Measurements from ENCODE around the gene PLA2G4E.

The PLA2G4E gene

DNA sequence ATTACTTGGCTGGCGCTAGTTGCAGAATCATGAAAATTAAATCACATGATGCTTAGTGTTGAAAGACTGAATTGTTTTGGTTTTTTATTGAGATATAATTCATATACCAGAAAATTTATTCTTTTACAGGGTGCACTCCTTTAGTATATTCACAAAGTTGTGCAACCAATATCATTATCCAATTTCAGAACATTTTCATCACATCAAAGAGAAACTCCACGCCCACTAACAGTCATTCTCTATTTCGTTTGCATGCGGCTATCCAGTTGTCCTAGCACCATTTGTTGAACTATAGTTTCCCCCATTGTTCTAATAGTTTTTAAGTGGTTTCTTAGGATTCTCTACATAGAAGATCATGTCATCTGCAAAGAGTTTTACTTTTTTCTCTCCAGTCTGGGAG lies 52.1 kb downstream of the PLA2G4E start:
- DNase-seq (ENCODE audit: low read depth, low spot score): no peak
- in situ Hi-C loops (cut with HindIII; ENCODE audit: low sequenced_read_pairs): no loop called here
- no peak overlapping the region for H3K4me3 ChIP-seq (ENCODE audit: low read depth, low read length)
- TF ChIP-seq, protein P1, sequence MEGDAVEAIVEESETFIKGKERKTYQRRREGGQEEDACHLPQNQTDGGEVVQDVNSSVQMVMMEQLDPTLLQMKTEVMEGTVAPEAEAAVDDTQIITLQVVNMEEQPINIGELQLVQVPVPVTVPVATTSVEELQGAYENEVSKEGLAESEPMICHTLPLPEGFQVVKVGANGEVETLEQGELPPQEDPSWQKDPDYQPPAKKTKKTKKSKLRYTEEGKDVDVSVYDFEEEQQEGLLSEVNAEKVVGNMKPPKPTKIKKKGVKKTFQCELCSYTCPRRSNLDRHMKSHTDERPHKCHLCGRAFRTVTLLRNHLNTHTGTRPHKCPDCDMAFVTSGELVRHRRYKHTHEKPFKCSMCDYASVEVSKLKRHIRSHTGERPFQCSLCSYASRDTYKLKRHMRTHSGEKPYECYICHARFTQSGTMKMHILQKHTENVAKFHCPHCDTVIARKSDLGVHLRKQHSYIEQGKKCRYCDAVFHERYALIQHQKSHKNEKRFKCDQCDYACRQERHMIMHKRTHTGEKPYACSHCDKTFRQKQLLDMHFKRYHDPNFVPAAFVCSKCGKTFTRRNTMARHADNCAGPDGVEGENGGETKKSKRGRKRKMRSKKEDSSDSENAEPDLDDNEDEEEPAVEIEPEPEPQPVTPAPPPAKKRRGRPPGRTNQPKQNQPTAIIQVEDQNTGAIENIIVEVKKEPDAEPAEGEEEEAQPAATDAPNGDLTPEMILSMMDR (IDR thresholded peaks at IDR 0.05; ENCODE audit: low read depth, low read length): no peak

- TF ChIP-seq, protein P1 (IDR thresholded peaks at IDR 0.05; ENCODE audit: low read depth, low read length): no peak
- in situ Hi-C loops (cut with HindIII; ENCODE audit: low sequenced_read_pairs): no loop called here
- no peak overlapping the region for H3K4me3 ChIP-seq (ENCODE audit: low read depth, low read length)
- peak; percentile 31 for DNase-seq (ENCODE audit: low read depth, low spot score)
Observed at GRCh38 chr15:41967506-41968206, 53.2 kb downstream of the PLA2G4E start.

DNA sequence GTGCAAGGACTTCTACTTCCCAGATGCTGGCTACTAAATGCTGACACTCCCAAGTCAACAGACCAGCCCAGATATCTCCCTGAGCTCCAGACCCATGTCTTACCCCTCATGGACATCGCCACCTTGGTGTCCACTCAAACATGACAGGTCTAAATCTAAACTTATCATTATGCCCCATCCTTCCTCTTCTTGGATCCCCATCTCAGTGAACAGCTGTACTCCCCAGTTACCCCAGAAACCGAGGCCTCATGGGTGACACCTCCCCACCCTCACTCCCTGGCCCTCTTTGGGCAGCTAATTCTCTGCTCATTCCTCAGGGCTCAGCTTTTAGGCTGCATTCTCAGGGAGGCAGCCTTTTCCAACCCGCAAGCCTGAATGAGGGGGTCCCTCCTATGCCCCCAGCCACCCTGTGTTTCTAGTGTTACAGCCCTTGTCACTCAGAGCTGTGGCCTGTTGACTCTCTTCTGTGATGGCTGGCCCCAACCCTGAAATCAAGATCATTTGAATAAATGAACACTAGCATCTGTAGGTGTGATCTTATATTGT lies 53.8 kb downstream of the PLA2G4E start:
- in situ Hi-C loops (cut with HindIII; ENCODE audit: low sequenced_read_pairs): no loop called here
- no peak for DNase-seq (ENCODE audit: low read depth, low spot score)
- no peak overlapping the region for H3K4me3 ChIP-seq (ENCODE audit: low read depth, low read length)
- TF ChIP-seq, protein P1 (IDR thresholded peaks at IDR 0.05; ENCODE audit: low read depth, low read length): no peak

- in situ Hi-C loops (cut with HindIII; ENCODE audit: low sequenced_read_pairs): no loop called here
- H3K4me3 ChIP-seq (ENCODE audit: low read depth, low read length): no peak overlapping the region
- TF ChIP-seq, protein P1 (IDR thresholded peaks at IDR 0.05; ENCODE audit: low read depth, low read length): no peak
- DNase-seq (ENCODE audit: low read depth, low spot score): no peak
Observed at GRCh38 chr15:41966414-41966812, 54.4 kb downstream of the PLA2G4E start.

DNA sequence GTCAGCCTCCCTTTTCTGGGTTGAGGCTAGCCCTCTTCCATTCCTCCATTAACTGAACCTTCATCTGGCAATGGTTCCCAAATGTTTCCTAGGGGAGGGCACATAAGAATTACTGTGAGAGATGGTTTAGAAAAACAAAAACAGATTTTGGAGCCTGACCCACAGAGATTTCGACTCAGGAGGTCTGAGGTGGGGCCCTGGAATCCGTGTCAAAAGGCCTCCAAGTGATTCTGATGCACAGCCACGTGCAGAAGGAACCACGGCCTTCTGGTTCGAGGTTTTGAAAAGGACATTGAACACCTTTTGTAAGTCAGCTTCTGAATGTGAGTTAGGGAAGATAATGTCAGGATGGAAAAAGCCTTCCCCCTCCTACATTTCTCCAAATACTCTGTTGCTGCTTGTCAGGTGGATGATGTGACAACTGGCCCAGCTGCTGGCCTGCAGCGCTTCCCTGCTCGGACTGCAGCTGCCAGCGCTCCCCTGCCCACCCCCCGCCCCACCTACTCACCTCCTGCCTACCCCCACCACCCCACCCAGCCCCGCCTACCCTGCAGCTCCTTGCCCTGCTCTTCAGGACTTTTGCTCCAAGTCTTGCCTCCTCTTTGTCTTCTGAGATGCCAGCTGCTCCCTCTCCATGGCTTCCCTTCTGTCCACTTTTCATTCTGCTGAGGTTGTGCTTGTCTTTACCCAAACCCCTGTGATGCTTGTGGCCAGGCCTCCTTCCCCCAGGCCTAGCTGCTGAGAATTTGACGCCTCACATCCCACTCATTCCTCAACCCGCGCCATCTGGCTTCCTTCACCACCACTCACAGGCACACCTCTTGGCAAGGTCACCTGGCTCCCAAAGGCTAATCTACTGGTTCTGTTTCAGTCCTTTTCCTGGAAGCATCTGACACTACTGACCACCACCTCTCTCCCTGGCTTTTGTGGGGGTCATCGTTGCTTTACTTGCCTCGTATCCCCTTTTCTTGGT lies 55.1 kb downstream of the PLA2G4E start:
- no peak overlapping the region for H3K4me3 ChIP-seq (ENCODE audit: low read depth, low read length)
- DNase-seq (ENCODE audit: low read depth, low spot score): no peak
- in situ Hi-C loops (cut with HindIII; ENCODE audit: low sequenced_read_pairs): no loop called here
- TF ChIP-seq, protein P1 (IDR thresholded peaks at IDR 0.05; ENCODE audit: low read depth, low read length): no peak

- TF ChIP-seq, protein P1 (IDR thresholded peaks at IDR 0.05; ENCODE audit: low read depth, low read length): no peak
- no peak for DNase-seq (ENCODE audit: low read depth, low spot score)
- H3K4me3 ChIP-seq (ENCODE audit: low read depth, low read length): no peak overlapping the region
- in situ Hi-C loops (cut with HindIII; ENCODE audit: low sequenced_read_pairs): no loop called here
Observed at GRCh38 chr15:41961595-41962202, 59.1 kb downstream of the PLA2G4E start.
